ENCODE results near the gene SNX17.

SNX17 gene

GRCh38 chr2:27369471-27370025, 868 bp upstream of the SNX17 start:
- DNase-seq (ENCODE audit: low spot score) = peak; percentile 57

- no peak for DNase-seq (ENCODE audit: low spot score)
Measured at GRCh38 chr2:27370816-27371620, 602 bp downstream of the SNX17 start.

- no peak for DNase-seq (ENCODE audit: low spot score)
Measured at GRCh38 chr2:27372937-27373336, 2.5 kb downstream of the SNX17 start.

- DNase-seq (ENCODE audit: low spot score) = no peak
Measured at GRCh38 chr2:27373567-27373966, 3.2 kb downstream of the SNX17 start.

- DNase-seq (ENCODE audit: low spot score) = no peak
Measured at GRCh38 chr2:27375513-27376099, 5.2 kb downstream of the SNX17 start.

GRCh38 chr2:27376151-27376865, 5.9 kb downstream of the SNX17 start:
- DNase-seq (ENCODE audit: low spot score) = no peak

GRCh38 chr2:27376866-27377617, 6.6 kb downstream of the SNX17 start:
- no peak for DNase-seq (ENCODE audit: low spot score)

GRCh38 chr2:27377618-27378095, 7.2 kb downstream of the SNX17 start:
- no peak for DNase-seq (ENCODE audit: low spot score)

GRCh38 chr2:27378096-27378808, 7.8 kb downstream of the SNX17 start:
- no peak for DNase-seq (ENCODE audit: low spot score)

- DNase-seq (ENCODE audit: low spot score) = no peak
Measured at GRCh38 chr2:27378809-27379290, 8.4 kb downstream of the SNX17 start.

GRCh38 chr2:27379383-27379835, 9.0 kb downstream of the SNX17 start:
- no peak for DNase-seq (ENCODE audit: low spot score)

GRCh38 chr2:27379836-27380625, 9.6 kb downstream of the SNX17 start:
- peak; percentile 72 for DNase-seq (ENCODE audit: low spot score)

- peak; percentile 97 for DNase-seq (ENCODE audit: low spot score)
Measured at GRCh38 chr2:27380626-27381545, 10.5 kb downstream of the SNX17 start, which contains the start of gene ZNF513. Gene ZNF513 (minus strand): TSS chr2:27380734. CDS start chr2:27380526, 208 bp downstream.

GRCh38 chr2:27381577-27382181, 11.3 kb downstream of the SNX17 start:
- DNase-seq (ENCODE audit: low spot score) = no peak

GRCh38 chr2:27390822-27391679, 20.6 kb downstream of the SNX17 start:
- DNase-seq (ENCODE audit: low spot score) = no peak

- no peak for DNase-seq (ENCODE audit: low spot score)
Measured at GRCh38 chr2:27393225-27393624, 22.8 kb downstream of the SNX17 start.

- DNase-seq (ENCODE audit: low spot score) = no peak
Measured at GRCh38 chr2:27398962-27399361, 28.5 kb downstream of the SNX17 start.
